Liver (tissue), 9 donors: ENCODE measurements around the gene MCUR1. TPM values are rescaled to one million over a fixed set of nuclear protein-coding genes. Genes with fewer than 3 reads are reported as not detected.

Experiments used
- DNase-seq: peaks from one replicate; pipeline ENCODE4 v3.0.0-alpha.2; 2017; ENCODE audit warnings: low spot score
- H3K27ac ChIP-seq, 2 donors: one replicate each; pipeline ENCODE4 v1.7.0; 2013; ENCODE audit warnings: inconsistent platforms in 2 of 2, low read length in 2 of 2, control low read depth in 1 of 2, low read depth in 1 of 2, mild to moderate bottlenecking in 1 of 2
- H3K27me3 ChIP-seq, 4 donors: one replicate each; pipeline versions ENCODE4 v1.6.1 to v1.7.0; 2013; ENCODE audit warnings: low read length in 3 of 4, inconsistent platforms in 1 of 4, mild to moderate bottlenecking in 1 of 4, moderate library complexity in 1 of 4; ENCODE audit not compliant: control insufficient read depth in 4 of 4, insufficient read depth in 4 of 4
- H3K36me3 ChIP-seq, 4 donors: one replicate each; pipeline versions ENCODE4 v1.6.1 to v1.7.0; 2013; ENCODE audit warnings: low read length in 3 of 4, mild to moderate bottlenecking in 3 of 4, low read depth in 1 of 4, moderate library complexity in 1 of 4; ENCODE audit not compliant: control insufficient read depth in 4 of 4, insufficient read depth in 3 of 4
- H3K4me1 ChIP-seq, 4 donors: one replicate each; pipeline versions ENCODE4 v1.6.1 to v1.7.0; 2013; ENCODE audit warnings: low read length in 3 of 4, mild to moderate bottlenecking in 3 of 4, moderate library complexity in 1 of 4; ENCODE audit not compliant: control insufficient read depth in 4 of 4, insufficient read depth in 4 of 4
- H3K4me3 ChIP-seq, 3 donors: one replicate each; pipeline versions ENCODE4 v1.6.1 to v1.7.0; 2013; ENCODE audit warnings: low read length in 3 of 3, control low read depth in 1 of 3, low read depth in 1 of 3, mild to moderate bottlenecking in 1 of 3
- H3K9ac ChIP-seq, 2 donors: one replicate each; pipeline ENCODE4 v1.7.0; 2013; ENCODE audit warnings: low read length in 2 of 2, mild to moderate bottlenecking in 2 of 2, moderate library complexity in 2 of 2, control low read depth in 1 of 2, low read depth in 1 of 2
- H3K9me3 ChIP-seq, 4 donors: one replicate each; pipeline versions ENCODE4 v1.6.1 to v1.7.0; 2013; ENCODE audit warnings: low read length in 3 of 4; ENCODE audit not compliant: control insufficient read depth in 4 of 4
- ATF3 ChIP-seq: IDR thresholded peaks from 2 replicates; pipeline ENCODE4 v1.6.1; 2016; ENCODE audit warnings: antibody characterized with exemption
- EGR1 ChIP-seq, 2 donors: IDR thresholded peaks; 2 replicates each; pipeline ENCODE4 v1.6.1; 2016 to 2018; ENCODE audit warnings: antibody characterized with exemption in 2 of 2, low read depth in 2 of 2
- GABPA ChIP-seq, 2 donors: IDR thresholded peaks in 1 of 2; conservative IDR thresholded peaks in 1 of 2; 2 replicates each; pipeline ENCODE4 v1.6.1; 2016; ENCODE audit warnings: antibody characterized with exemption in 2 of 2, mild to moderate bottlenecking in 1 of 2, moderate library complexity in 1 of 2
- JUND ChIP-seq, 2 donors: IDR thresholded peaks; 2 replicates each; pipeline ENCODE4 v1.6.1; 2016; ENCODE audit warnings: antibody characterized with exemption in 2 of 2
- MAX ChIP-seq: IDR thresholded peaks from 2 replicates; pipeline ENCODE4 v1.6.1; 2016; ENCODE audit warnings: antibody characterized with exemption
- RAD21 ChIP-seq, 2 donors: IDR thresholded peaks; 2 replicates each; pipeline ENCODE4 v1.6.1; 2016; ENCODE audit warnings: antibody characterized with exemption in 2 of 2, mild to moderate bottlenecking in 2 of 2
- RXRA ChIP-seq, 2 donors: IDR thresholded peaks; 2 replicates each; pipeline ENCODE4 v1.6.1; 2017 to 2018; ENCODE audit warnings: antibody characterized with exemption in 2 of 2, mild to moderate bottlenecking in 1 of 2
- SP1 ChIP-seq: IDR thresholded peaks from 2 replicates; pipeline ENCODE4 v1.6.1; 2018; ENCODE audit warnings: antibody characterized with exemption, mild to moderate bottlenecking
- WGBS: extraction: QIAGEN DNeasy Blood & Tissue Kit; methylation state at CpG from one replicate; pipeline ENCODE4 v1.1.7; 2013; 5-methylcytosine and 5-hydroxymethylcytosine counted together
- polyA plus RNA-seq, 2 donors: library from polyadenylated mRNA; stranded (reverse) in 1 of 2; unstranded in 1 of 2; fragments of 200-250 nt in 1 of 2; fragments of >200 nt in 1 of 2; fragmentation: Nextera tagmentation in 1 of 2; extraction: Ambion mirVana in 1 of 2; gene quantifications; one replicate each; pipeline versions ENCODE4 v1.2.1 to v1.2.3, GENCODE V29; 2013 to 2015
- total RNA-seq, 2 donors: library from RNA; depleted of rRNA; stranded (reverse); fragments of >200 nt; gene quantifications; one replicate each; pipeline ENCODE4 v1.2.3, GENCODE V29; 2014
- TF ChIP-seq, protein P1 (sequence below): IDR thresholded peaks from 2 replicates; pipeline ENCODE4 v1.6.1; 2016; ENCODE audit warnings: antibody characterized with exemption
- TF ChIP-seq, protein P2 (sequence below): fragments of 150-350 bp; IDR thresholded peaks from 2 replicates; pipeline ENCODE4 v1.5.1; 2017; ENCODE audit warnings: improper control_type of control experiment, low read depth, low read length; ENCODE audit not compliant: missing input control
- TF ChIP-seq, protein P3 (sequence below): IDR thresholded peaks from 2 replicates; pipeline ENCODE4 v1.6.1; 2016; ENCODE audit warnings: antibody characterized with exemption, mild to moderate bottlenecking
- donor health status: healthy.
- donor health status: healthy.
- donor health status: healthy.
- donor health status: healthy.
- donor health status: healthy.

MCUR1 gene
- total and polyA plus RNA-seq, 4 donors = 7.3 to 17.3 (median 7.4) TPM

DNA sequence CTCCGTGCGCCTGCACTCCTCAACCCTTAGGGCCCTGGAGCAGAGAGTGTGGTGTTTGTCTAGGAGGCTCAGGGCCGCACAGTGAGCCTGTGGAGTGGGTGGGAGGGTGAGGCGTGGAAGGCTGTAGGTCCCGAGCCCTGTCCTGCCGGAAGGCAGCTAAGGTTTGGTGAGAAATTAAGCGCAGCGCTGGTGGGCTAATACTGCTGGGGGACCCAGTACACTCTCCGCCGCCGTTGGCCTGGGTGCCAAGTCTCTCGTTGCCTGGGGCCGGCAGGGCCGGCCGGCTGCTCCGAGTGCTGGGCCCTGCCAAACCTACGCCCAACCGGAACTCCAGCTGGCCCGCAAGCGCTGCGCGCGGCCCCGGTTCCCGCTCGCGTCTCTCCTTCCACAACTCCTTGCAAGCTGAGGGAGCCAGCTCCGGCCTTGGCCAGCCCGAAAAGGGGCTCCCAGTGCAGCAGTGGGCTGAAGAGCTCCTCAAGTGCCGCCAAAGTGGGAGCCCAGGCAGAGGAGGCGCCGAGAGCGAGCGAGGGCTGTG is 40.4 kb upstream of the MCUR1 start:
- Histone ChIP-seq H3K36me3 (no peaks in the 10 kb centered on the region), H3K9ac (no peak overlapping the region), H3K4me3 (no peak overlapping the region), H3K4me1 (peaks cover 1 to 3% (median 2%) of the 10 kb centered on the region in 4 donors), H3K9me3 (no peaks in the 10 kb centered on the region), H3K27ac (no peak overlapping the region), H3K27me3 (peaks cover 0 to 2% (median 0%) of the 10 kb centered on the region in 4 donors)
- no peak for DNase-seq
- 90% methylated on average over 34 of the region's 34 CpGs for WGBS
- TF ChIP-seq RXRA (IDR thresholded peaks at IDR 0.05) = no peak
- TF ChIP-seq, protein P1, sequence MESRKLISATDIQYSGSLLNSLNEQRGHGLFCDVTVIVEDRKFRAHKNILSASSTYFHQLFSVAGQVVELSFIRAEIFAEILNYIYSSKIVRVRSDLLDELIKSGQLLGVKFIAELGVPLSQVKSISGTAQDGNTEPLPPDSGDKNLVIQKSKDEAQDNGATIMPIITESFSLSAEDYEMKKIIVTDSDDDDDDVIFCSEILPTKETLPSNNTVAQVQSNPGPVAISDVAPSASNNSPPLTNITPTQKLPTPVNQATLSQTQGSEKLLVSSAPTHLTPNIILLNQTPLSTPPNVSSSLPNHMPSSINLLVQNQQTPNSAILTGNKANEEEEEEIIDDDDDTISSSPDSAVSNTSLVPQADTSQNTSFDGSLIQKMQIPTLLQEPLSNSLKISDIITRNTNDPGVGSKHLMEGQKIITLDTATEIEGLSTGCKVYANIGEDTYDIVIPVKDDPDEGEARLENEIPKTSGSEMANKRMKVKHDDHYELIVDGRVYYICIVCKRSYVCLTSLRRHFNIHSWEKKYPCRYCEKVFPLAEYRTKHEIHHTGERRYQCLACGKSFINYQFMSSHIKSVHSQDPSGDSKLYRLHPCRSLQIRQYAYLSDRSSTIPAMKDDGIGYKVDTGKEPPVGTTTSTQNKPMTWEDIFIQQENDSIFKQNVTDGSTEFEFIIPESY = no peak
- no peak for TF ChIP-seq GABPA (IDR thresholded peaks at IDR 0.05 in 1 of 2, conservative IDR thresholded peaks at IDR 0.05 in 1 of 2)
- TF ChIP-seq, protein P2, sequence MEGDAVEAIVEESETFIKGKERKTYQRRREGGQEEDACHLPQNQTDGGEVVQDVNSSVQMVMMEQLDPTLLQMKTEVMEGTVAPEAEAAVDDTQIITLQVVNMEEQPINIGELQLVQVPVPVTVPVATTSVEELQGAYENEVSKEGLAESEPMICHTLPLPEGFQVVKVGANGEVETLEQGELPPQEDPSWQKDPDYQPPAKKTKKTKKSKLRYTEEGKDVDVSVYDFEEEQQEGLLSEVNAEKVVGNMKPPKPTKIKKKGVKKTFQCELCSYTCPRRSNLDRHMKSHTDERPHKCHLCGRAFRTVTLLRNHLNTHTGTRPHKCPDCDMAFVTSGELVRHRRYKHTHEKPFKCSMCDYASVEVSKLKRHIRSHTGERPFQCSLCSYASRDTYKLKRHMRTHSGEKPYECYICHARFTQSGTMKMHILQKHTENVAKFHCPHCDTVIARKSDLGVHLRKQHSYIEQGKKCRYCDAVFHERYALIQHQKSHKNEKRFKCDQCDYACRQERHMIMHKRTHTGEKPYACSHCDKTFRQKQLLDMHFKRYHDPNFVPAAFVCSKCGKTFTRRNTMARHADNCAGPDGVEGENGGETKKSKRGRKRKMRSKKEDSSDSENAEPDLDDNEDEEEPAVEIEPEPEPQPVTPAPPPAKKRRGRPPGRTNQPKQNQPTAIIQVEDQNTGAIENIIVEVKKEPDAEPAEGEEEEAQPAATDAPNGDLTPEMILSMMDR = no peak
- TF ChIP-seq SP1 = no peak
- TF ChIP-seq RAD21 (IDR thresholded peaks at IDR 0.05) = no peak
- no peak for TF ChIP-seq MAX

- Histone ChIP-seq H3K27me3 (no peaks in the 10 kb centered on the region), H3K4me3 (no peak overlapping the region), H3K27ac (no peak overlapping the region), H3K4me1 (peaks cover 0 to 1% (median 0%) of the 10 kb centered on the region in 4 donors), H3K36me3 (no peaks in the 10 kb centered on the region), H3K9ac (no peak overlapping the region), H3K9me3 (no peaks in the 10 kb centered on the region)
- TF ChIP-seq MAX = no peak
- TF ChIP-seq, protein P1 = no peak
- TF ChIP-seq EGR1 (IDR thresholded peaks at IDR 0.05; ENCODE audit: low read depth in 2 of 2) = no peak
- TF ChIP-seq RAD21 (IDR thresholded peaks at IDR 0.05) = no peak
- TF ChIP-seq, protein P3, sequence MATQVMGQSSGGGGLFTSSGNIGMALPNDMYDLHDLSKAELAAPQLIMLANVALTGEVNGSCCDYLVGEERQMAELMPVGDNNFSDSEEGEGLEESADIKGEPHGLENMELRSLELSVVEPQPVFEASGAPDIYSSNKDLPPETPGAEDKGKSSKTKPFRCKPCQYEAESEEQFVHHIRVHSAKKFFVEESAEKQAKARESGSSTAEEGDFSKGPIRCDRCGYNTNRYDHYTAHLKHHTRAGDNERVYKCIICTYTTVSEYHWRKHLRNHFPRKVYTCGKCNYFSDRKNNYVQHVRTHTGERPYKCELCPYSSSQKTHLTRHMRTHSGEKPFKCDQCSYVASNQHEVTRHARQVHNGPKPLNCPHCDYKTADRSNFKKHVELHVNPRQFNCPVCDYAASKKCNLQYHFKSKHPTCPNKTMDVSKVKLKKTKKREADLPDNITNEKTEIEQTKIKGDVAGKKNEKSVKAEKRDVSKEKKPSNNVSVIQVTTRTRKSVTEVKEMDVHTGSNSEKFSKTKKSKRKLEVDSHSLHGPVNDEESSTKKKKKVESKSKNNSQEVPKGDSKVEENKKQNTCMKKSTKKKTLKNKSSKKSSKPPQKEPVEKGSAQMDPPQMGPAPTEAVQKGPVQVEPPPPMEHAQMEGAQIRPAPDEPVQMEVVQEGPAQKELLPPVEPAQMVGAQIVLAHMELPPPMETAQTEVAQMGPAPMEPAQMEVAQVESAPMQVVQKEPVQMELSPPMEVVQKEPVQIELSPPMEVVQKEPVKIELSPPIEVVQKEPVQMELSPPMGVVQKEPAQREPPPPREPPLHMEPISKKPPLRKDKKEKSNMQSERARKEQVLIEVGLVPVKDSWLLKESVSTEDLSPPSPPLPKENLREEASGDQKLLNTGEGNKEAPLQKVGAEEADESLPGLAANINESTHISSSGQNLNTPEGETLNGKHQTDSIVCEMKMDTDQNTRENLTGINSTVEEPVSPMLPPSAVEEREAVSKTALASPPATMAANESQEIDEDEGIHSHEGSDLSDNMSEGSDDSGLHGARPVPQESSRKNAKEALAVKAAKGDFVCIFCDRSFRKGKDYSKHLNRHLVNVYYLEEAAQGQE = no peak
- no peak for TF ChIP-seq JUND (IDR thresholded peaks at IDR 0.05)
- TF ChIP-seq ATF3 = no peak
- no peak for TF ChIP-seq SP1
- 81% methylated on average over 5 of the region's 5 CpGs for WGBS
- no peak for DNase-seq
These were observed 39.5 kb upstream of the MCUR1 start for GRCh38 chr6:13853871-13854270.
